ENCODE results near the gene REXO1. TPM values are rescaled to one million over a fixed set of nuclear protein-coding genes. Genes with fewer than 3 reads are reported as not detected.

The REXO1 gene
- total RNA-seq, 1 donor = 9.0 TPM

DNA sequence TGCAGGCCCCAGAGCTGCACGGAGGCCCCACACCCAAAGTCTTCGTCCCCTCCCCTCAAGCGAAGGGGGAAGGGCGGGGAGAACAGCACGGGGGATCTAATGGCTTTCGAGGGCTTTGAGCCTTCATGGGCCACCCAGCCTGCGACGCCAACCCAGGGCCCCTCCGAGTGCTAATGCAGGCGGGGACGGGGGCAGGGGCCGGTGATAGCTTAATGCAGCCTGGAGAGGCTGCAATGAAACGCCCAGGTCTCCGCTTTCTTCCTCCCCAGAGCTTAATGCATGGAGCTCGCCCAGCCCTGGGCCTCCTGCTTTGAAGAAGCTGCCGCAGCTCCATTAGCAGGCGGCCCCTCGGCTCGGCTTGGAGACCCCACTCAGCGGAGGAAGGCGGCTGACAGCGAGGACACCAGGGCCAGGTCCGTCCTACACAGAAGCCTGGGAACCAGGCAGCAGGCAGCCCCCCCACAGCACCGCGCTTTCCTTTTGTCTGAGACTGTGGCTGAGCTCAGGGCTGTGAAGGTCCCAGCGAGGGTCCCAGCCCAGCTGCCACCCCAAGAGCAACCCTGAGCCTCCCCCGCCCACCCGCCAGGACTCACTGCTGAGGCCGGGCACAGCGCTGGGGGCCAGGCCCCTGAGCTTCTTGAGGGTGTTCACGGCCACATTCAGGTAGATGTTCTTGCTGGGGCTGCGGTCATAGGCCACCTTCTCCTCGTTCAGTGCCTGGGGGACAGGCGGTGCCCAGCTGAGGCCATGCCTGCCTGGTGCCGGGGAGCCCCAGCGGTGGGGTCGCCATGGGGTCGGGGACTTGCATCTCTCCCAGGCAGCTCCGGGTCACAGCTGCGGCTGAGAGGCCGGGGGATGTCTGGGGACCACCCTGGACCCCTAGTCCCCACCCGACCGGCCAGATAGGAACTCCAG is 28.7 kb downstream of the REXO1 start:
- no peak overlapping the region for H3K4me3 ChIP-seq (ENCODE audit: low read depth, low read length)
- DNase-seq (ENCODE audit: low read depth) = no peak
- TF ChIP-seq, protein P1, sequence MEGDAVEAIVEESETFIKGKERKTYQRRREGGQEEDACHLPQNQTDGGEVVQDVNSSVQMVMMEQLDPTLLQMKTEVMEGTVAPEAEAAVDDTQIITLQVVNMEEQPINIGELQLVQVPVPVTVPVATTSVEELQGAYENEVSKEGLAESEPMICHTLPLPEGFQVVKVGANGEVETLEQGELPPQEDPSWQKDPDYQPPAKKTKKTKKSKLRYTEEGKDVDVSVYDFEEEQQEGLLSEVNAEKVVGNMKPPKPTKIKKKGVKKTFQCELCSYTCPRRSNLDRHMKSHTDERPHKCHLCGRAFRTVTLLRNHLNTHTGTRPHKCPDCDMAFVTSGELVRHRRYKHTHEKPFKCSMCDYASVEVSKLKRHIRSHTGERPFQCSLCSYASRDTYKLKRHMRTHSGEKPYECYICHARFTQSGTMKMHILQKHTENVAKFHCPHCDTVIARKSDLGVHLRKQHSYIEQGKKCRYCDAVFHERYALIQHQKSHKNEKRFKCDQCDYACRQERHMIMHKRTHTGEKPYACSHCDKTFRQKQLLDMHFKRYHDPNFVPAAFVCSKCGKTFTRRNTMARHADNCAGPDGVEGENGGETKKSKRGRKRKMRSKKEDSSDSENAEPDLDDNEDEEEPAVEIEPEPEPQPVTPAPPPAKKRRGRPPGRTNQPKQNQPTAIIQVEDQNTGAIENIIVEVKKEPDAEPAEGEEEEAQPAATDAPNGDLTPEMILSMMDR (IDR thresholded peaks at IDR 0.05; ENCODE audit: insufficient read depth, low read length) = no peak

DNA sequence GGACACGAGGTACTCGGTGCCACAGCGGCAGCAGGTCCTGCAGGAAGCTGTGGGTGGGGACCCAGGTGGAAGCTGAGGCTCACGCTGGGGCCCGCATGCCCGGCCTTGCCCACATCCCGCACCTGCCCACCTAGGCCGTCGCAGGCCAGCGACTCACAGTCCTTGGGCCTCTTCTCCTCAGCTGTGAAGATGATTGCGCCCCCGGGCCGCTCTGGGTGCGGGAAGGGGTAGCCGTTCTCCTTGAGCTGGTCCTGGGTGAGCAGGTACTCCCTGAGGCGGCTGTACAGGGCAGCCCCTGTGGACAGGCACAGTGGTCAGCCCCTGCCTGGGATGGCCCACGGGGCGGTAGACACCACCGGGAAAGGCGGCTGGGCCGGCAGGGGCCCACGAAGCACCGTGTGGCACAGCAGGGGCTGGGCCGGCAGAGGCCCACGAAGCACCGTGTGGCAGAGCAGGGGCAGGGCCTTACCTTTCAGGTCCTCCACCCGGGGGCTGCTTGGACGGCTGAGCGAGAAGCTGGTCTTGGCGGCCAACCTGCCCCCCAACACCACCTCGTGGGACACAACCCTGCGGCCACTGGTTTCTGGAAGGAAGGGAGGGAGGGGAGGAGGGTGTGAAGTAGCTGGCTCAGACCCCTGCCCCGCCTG is 29.6 kb downstream of the REXO1 start:
- TF ChIP-seq, protein P1 (IDR thresholded peaks at IDR 0.05; ENCODE audit: insufficient read depth, low read length) = no peak
- DNase-seq (ENCODE audit: low read depth) = no peak
- H3K4me3 ChIP-seq (ENCODE audit: low read depth, low read length) = no peak overlapping the region

DNA sequence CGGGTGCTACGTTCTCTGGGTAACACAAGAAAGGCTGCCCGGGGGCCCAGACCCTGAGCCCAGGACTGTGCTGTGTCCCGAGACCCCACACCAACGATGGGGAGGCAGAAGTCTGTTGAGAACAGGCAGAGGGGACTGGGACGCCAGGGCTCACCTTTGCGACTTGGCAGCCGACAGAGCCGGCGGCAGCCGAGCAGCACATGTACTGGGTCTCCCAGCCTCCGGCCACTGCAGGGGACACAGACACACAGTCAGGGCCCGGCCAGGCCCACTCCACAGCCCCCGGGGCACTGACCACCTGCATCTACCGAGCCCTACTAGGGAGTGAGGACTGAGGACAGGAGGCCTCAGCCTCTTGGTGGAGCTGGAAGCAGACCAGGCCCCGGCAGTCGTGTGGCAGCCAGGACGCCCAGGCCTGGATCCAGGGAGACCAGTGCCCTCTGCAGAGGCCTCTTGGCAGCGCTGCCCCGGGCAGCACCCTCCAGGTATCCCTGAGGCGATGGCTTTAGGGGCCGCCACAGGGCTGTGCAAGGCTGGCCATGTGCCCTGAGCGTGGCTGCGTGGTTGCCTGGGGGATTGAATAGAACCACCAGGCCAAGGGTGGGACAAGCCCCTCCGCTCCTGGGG is 30.6 kb downstream of the REXO1 start:
- DNase-seq (ENCODE audit: low read depth) = no peak
- no peak overlapping the region for H3K4me3 ChIP-seq (ENCODE audit: low read depth, low read length)
- TF ChIP-seq, protein P1 (IDR thresholded peaks at IDR 0.05; ENCODE audit: insufficient read depth, low read length) = no peak

DNA sequence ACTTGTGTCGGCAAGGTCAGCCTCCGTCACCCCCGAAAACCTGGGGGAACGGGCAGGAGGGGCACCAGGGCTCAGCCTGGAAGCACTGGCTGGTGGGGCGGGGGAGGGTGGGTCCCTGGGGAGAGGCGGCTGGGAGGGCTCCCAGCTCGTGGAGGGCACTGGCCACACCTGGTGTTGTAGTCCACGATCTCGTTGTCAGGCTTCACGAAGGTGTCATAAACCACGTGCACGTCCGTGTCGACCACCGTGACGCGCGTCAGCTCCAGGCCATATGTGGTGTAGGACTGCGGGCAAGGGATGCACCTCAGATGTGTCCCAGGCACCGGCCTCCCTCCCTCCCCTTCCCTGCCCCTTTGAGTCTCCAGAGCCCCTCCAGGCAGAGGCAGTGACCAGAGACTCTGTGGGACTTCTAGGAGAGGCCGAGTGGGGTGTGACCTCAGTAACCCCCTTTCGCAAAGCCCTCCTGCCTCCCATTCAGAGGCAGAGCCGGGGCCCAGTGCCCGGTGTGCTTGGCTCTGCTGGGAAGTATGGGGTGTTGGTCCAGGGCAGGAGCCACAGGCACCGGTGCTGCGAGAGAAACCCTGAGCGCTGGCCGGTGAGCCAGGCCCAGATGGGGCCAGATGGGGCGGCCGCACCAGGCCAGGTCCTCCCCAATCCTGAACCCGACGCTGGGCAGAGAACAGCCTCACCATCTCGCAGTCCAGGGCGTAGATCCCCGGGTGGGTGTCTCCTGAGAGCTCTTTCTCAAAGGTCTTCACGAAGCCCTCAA is 31.6 kb downstream of the REXO1 start:
- H3K4me3 ChIP-seq (ENCODE audit: low read depth, low read length) = no peak overlapping the region
- TF ChIP-seq, protein P1 (IDR thresholded peaks at IDR 0.05; ENCODE audit: insufficient read depth, low read length) = no peak
- DNase-seq (ENCODE audit: low read depth) = no peak

DNA sequence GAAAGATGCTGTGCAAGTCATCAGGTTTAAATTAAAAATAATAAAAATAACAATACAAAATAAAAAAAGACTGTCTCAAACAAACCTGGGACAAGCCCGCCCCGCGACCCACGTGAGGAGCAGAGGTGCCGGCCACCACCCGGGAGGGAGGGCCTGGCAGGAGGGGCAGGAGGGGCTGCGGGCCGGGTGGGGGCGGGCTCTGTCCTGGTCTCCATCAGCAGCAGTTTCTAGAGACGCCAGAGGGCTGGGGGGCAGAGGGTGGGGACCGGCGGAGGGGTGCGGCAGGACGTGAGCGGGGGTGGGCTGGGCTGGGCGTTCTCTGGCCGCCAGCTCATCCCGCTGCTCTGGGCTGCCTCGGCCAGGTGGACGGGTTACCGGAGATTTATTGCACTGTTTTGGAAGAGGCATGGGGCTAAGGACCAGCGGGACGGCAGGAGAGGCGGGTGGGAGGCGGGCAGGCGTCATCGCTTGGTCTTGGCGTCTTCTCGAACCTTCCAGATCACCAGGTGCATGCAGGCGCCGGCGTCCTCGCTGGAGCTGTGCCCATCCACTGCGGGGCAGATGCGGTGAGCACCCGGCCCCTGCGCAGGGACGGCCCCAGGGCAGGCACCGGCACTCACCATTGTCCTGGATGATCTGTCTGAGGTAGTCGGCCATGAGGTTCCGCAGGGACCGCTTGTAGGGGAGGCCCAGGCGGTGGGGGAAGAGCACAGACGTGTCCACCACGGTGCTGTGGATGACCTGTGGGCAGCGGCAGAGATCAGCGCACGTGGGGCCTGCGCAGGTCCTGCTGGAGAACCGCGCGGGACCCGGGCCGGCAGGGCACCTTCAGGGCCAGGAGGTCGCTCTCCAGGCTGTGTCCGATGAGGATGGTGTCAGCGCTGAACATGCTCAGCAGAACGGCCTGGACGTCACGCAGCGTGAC is 32.4 kb downstream of the REXO1 start:
- TF ChIP-seq, protein P1 (IDR thresholded peaks at IDR 0.05; ENCODE audit: insufficient read depth, low read length) = no peak
- no peak overlapping the region for H3K4me3 ChIP-seq (ENCODE audit: low read depth, low read length)
- DNase-seq (ENCODE audit: low read depth) = no peak
